ENCODE data around the gene PACRG. TPM values are rescaled to one million over a fixed set of nuclear protein-coding genes. Genes with fewer than 3 reads are reported as not detected.

PACRG gene
- polyA plus RNA-seq, 1 donor from 2014 or later, result 16.6 TPM

- no peak overlapping the region for H3K27ac ChIP-seq (ENCODE audit: low read length)
- no peak overlapping the region for H3K4me2 ChIP-seq (ENCODE audit: low read length)
- no peaks in the 10 kb centered on the region for H3K79me2 ChIP-seq (replicated peaks; ENCODE audit: insufficient read depth, low read length)
- no peaks in the 10 kb centered on the region for H3F3A ChIP-seq (ENCODE audit: insufficient read depth, low read length, poor library complexity, severe bottlenecking)
- H3K4me3 ChIP-seq (ENCODE audit: low read length), result no peak overlapping the region
- H3K9me3 ChIP-seq (ENCODE audit: low read length), result no peaks in the 10 kb centered on the region
- no peaks in the 10 kb centered on the region for H3K36me3 ChIP-seq (ENCODE audit: insufficient read depth, low read length)
- TF ChIP-seq EZH2 (IDR thresholded peaks at IDR 0.05; ENCODE audit: borderline replicate concordance, insufficient read depth, low read length, poor library complexity, severe bottlenecking) (no peak), POLR2AphosphoS5 (IDR thresholded peaks at IDR 0.05) (no peak), REST (IDR thresholded peaks at IDR 0.05; ENCODE audit: borderline replicate concordance) (no peak), EP300 (conservative IDR thresholded peaks at IDR 0.05; ENCODE audit: poor library complexity, severe bottlenecking) (no peak), TAF1 (IDR thresholded peaks at IDR 0.05; ENCODE audit: low read depth) (no peak), MXI1 (conservative IDR thresholded peaks at IDR 0.05; ENCODE audit: poor library complexity, severe bottlenecking) (no peak), RAD21 (conservative IDR thresholded peaks at IDR 0.05) (no peak), SMC3 (conservative IDR thresholded peaks at IDR 0.05; ENCODE audit: poor library complexity) (no peak)
- TF ChIP-seq, protein P1, sequence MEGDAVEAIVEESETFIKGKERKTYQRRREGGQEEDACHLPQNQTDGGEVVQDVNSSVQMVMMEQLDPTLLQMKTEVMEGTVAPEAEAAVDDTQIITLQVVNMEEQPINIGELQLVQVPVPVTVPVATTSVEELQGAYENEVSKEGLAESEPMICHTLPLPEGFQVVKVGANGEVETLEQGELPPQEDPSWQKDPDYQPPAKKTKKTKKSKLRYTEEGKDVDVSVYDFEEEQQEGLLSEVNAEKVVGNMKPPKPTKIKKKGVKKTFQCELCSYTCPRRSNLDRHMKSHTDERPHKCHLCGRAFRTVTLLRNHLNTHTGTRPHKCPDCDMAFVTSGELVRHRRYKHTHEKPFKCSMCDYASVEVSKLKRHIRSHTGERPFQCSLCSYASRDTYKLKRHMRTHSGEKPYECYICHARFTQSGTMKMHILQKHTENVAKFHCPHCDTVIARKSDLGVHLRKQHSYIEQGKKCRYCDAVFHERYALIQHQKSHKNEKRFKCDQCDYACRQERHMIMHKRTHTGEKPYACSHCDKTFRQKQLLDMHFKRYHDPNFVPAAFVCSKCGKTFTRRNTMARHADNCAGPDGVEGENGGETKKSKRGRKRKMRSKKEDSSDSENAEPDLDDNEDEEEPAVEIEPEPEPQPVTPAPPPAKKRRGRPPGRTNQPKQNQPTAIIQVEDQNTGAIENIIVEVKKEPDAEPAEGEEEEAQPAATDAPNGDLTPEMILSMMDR (IDR thresholded peaks at IDR 0.05; ENCODE audit: poor library complexity, severe bottlenecking), result no peak
- H3K27me3 ChIP-seq (ENCODE audit: insufficient read depth, low read depth, low read length), result no peaks in the 10 kb centered on the region
- no peaks in the 10 kb centered on the region for H3K9me2 ChIP-seq (ENCODE audit: insufficient read depth, low read length)
- no peak overlapping the region for H2AFZ ChIP-seq (ENCODE audit: low read depth, low read length)
- H4K20me1 ChIP-seq (ENCODE audit: insufficient read depth), result no peaks in the 10 kb centered on the region
- H3K9ac ChIP-seq (ENCODE audit: low read length), result no peak overlapping the region
Measured at GRCh38 chr6:162917506-162917905, 189.7 kb downstream of the PACRG start.

DNA sequence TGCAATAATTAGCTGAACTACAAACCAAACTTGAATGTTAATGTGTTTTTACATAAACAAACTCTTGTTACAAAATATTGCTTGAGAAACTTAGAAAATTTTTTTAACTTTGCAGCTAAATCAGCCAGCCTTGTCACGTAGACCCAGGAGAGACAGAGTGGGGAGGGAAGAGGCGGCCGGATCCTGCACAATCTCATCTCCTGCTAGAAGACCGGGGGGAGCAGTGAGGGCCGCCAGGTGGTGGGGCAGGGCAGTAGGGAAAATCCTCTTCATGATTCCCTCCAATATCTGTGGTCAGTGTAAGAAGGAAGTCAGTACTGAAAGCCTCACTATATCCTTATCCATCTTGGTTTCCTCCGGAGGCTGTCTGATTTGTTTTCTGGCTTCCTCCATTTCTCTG is 193.3 kb downstream of the PACRG start:
- Histone ChIP-seq H3K27me3 (ENCODE audit: insufficient read depth, low read depth, low read length) (no peaks in the 10 kb centered on the region), H3K9me3 (ENCODE audit: low read length) (peaks cover 3% of the 10 kb centered on the region), H2AFZ (ENCODE audit: low read depth, low read length) (no peak overlapping the region), H3K9me2 (ENCODE audit: insufficient read depth, low read length) (no peaks in the 10 kb centered on the region), H3K27ac (ENCODE audit: low read length) (no peak overlapping the region), H3K4me2 (ENCODE audit: low read length) (no peak overlapping the region), H3F3A (ENCODE audit: insufficient read depth, low read length, poor library complexity, severe bottlenecking) (no peaks in the 10 kb centered on the region), H3K4me3 (ENCODE audit: low read length) (no peak overlapping the region), H3K79me2 (replicated peaks; ENCODE audit: insufficient read depth, low read length) (no peaks in the 10 kb centered on the region), H3K36me3 (ENCODE audit: insufficient read depth, low read length) (no peaks in the 10 kb centered on the region), H3K9ac (ENCODE audit: low read length) (no peak overlapping the region), H4K20me1 (ENCODE audit: insufficient read depth) (no peaks in the 10 kb centered on the region)
- TF ChIP-seq POLR2AphosphoS5 (IDR thresholded peaks at IDR 0.05) (no peak), MXI1 (conservative IDR thresholded peaks at IDR 0.05; ENCODE audit: poor library complexity, severe bottlenecking) (no peak), EZH2 (IDR thresholded peaks at IDR 0.05; ENCODE audit: borderline replicate concordance, insufficient read depth, low read length, poor library complexity, severe bottlenecking) (no peak), TAF1 (IDR thresholded peaks at IDR 0.05; ENCODE audit: low read depth) (no peak), SMC3 (conservative IDR thresholded peaks at IDR 0.05; ENCODE audit: poor library complexity) (no peak), RAD21 (conservative IDR thresholded peaks at IDR 0.05) (no peak), EP300 (conservative IDR thresholded peaks at IDR 0.05; ENCODE audit: poor library complexity, severe bottlenecking) (no peak), REST (IDR thresholded peaks at IDR 0.05; ENCODE audit: borderline replicate concordance) (no peak)
- TF ChIP-seq, protein P1 (IDR thresholded peaks at IDR 0.05; ENCODE audit: poor library complexity, severe bottlenecking), result no peak

Data from neural cell (in vitro differentiated cells).